ENCODE results near the gene CRYAA. TPM values are rescaled to one million over a fixed set of nuclear protein-coding genes. Genes with fewer than 3 reads are reported as not detected.

Gene CRYAA
- total and polyA plus RNA-seq, 9 donors: 0.18 to 0.69 TPM; not detected in 7

DNA sequence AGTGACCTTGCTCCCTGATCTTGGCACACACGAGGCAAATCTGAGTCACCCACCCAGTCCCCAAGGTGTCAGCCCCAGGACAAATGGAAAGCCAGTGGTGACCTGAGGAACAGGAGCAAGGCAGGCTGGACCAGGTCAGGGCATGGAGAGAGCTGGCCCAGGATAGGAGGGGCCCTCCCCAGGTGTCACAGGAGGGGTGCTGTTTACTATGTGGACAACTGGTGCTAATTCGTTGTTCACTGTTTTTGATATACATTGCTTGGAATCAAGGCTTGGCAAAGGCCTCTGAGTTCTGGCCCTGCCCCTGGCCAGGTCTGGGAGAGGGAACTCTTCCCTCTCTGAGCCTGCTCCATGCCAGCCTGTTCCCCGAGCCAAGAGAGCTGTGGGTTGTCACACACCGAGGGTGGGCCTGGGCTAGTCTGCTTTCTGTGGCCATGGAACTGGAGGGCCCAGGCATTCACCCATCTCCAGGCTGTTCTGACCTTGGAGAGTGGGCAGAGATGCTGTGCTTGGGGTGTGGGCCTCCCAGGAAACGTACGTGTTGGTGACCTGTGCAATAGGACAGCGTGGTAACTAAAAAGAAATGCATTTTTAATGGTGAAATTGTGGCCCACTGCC is 41.8 kb downstream of the CRYAA start:
- no peak overlapping the region for H3K4me3 ChIP-seq (ENCODE audit: low read length)
- 74% methylated on average over 6 of the region's 7 CpGs for WGBS (ENCODE audit: insufficient coverage)
- DNase-seq: no peak

DNA sequence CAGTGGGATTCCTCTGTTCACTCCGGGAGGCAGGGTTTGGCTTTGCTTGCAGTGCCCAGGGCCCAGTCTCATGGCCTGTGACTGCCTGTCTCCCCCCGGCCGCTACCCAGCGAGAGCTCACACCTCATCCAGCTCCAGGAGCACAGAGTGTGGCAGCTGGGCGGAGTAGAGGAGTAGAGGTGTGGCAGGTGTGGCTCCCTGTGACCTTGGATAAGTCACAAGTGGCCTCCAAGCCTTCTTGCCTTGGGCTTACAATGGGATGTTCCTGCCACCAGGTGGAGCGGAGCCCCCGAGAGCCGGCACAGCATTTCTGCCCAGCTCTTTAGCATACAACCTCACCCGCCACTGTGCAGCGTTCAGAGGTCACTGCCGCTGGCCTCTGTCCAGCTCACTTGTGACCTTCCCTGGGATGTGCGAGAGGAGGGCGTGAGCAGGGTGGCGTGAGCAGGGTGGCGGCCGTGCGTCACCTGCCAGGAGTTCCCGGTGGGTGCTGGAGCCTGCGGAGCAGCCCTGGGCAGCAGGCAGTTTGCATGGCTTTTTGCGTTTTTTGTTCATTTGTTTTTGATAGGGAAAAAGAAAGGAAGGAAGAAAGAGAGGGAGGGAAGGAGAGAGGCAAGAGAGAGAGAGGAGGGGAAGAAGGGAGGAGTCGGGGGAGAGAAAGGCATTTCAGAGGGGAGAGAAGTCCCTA is 42.4 kb downstream of the CRYAA start:
- Histone ChIP-seq H3K4me1 (ENCODE audit: control insufficient read depth, insufficient read depth, low read length) (peaks cover 8% of the 10 kb centered on the region), H3K4me3 (ENCODE audit: low read length) (no peak overlapping the region), H3K9me3 (replicated peaks; ENCODE audit: control insufficient read depth, low read depth, low read length) (no peaks in the 10 kb centered on the region), H3K36me3 (ENCODE audit: control insufficient read depth, insufficient read depth, low read length) (no peaks in the 10 kb centered on the region), H3K27ac (ENCODE audit: low read length) (no peak overlapping the region), H3K27me3 (ENCODE audit: control insufficient read depth, insufficient read depth, low read length) (peaks cover 8% of the 10 kb centered on the region)
- 65% methylated on average over 16 of the region's 21 CpGs for WGBS (ENCODE audit: insufficient coverage)
- DNase-seq: peak; percentile 43

More for the DNA sequence above, 41.8 kb downstream of the CRYAA start:
- H3K27me3 ChIP-seq (ENCODE audit: control insufficient read depth, insufficient read depth, low read length): peaks cover 8% of the 10 kb centered on the region
- no peaks in the 10 kb centered on the region for H3K9me3 ChIP-seq (replicated peaks; ENCODE audit: control insufficient read depth, low read depth, low read length)
- H3K27ac ChIP-seq (ENCODE audit: low read length): no peak overlapping the region
- H3K4me1 ChIP-seq (ENCODE audit: control insufficient read depth, insufficient read depth, low read length): peaks cover 8% of the 10 kb centered on the region
- H3K36me3 ChIP-seq (ENCODE audit: control insufficient read depth, insufficient read depth, low read length): no peaks in the 10 kb centered on the region

DNA sequence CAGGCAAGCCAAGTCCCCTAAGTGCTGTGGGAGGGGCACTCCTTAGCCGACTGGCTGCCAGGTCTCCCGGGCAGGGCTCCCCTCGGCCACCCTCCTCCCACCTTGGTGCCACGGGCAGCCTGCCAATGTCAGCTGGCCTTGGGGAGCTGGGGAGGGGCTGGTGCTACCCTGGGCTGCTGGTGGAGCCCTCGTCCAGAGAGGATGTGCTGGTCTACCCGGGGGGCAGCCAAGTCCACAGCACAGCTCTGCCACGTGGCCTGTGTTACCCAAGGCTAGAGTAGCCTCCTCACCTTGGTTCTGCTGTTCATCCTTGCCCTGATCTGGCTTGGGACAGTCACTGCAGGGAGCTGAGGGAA is 42.9 kb downstream of the CRYAA start:
- 68% methylated on average over 3 of the region's 7 CpGs for WGBS (ENCODE audit: insufficient coverage)
- Histone ChIP-seq H3K9me3 (replicated peaks; ENCODE audit: control insufficient read depth, low read depth, low read length) (no peaks in the 10 kb centered on the region), H3K27ac (ENCODE audit: low read length) (no peak overlapping the region), H3K36me3 (ENCODE audit: control insufficient read depth, insufficient read depth, low read length) (no peaks in the 10 kb centered on the region), H3K27me3 (ENCODE audit: control insufficient read depth, insufficient read depth, low read length) (peaks cover 8% of the 10 kb centered on the region), H3K4me1 (ENCODE audit: control insufficient read depth, insufficient read depth, low read length) (peaks cover 8% of the 10 kb centered on the region), H3K4me3 (ENCODE audit: low read length) (no peak overlapping the region)
- no peak for DNase-seq

Other genes starting within 250 kb of the CRYAA start
- gene ERVH48-1, start 243.4 kb upstream of the CRYAA start, total RNA-seq: 0.22 TPM
- 1 to 10 TPM in 1 of 8 donors, under 1 TPM in 7; 0.20 to 1.3 (median 0.52) TPM for gene ERVH48-1, start 243.4 kb upstream of the CRYAA start, polyA plus RNA-seq (ENCODE audit: insufficient read depth in 1 of 8, insufficient read length in 8 of 8, low replicate concordance in 1 of 8)
- gene PKNOX1, start 194.4 kb upstream of the CRYAA start, total RNA-seq: 13.2 TPM
- gene PKNOX1, start 194.4 kb upstream of the CRYAA start, polyA plus RNA-seq (ENCODE audit: insufficient read depth in 1 of 8, insufficient read length in 8 of 8, low replicate concordance in 1 of 8): 10 to 100 TPM; 15.1 to 18.7 (median 16.9) TPM
- gene CBS, start 93.2 kb upstream of the CRYAA start, total RNA-seq: 2.7 TPM
- gene CBS, start 93.2 kb upstream of the CRYAA start, polyA plus RNA-seq (ENCODE audit: insufficient read depth in 1 of 8, insufficient read length in 8 of 8, low replicate concordance in 1 of 8): 1 to 10 TPM; 2.0 to 7.9 (median 6.0) TPM
- 10.2 TPM for gene U2AF1, start 61.4 kb upstream of the CRYAA start, total RNA-seq
- gene U2AF1, start 61.4 kb upstream of the CRYAA start, polyA plus RNA-seq (ENCODE audit: insufficient read depth in 1 of 8, insufficient read length in 8 of 8, low replicate concordance in 1 of 8): 10 to 100 TPM; 30.6 to 68.6 (median 46.6) TPM

All from muscle of leg (tissue), 11 donors.